ENCODE measurements around the gene MAPK4.

- TF ChIP-seq CTCF (IDR thresholded peaks at IDR 0.05; ENCODE audit: insufficient read depth, low read length, poor library complexity, severe bottlenecking) (no peak), EZH2phosphoT487 (conservative IDR thresholded peaks at IDR 0.05; ENCODE audit: low read length) (no peak)
These were observed 96.5 kb downstream of the MAPK4 start for GRCh38 chr18:50656396-50656795.

Measured in SU-DHL-6 (cell line).